GM18951 (cell line): ENCODE results near the gene SLC16A9.

Experiments used
- POLR2A ChIP-seq: IDR thresholded peaks from 4 replicates; pipeline ENCODE4 v1.6.1; 2011; ENCODE audit warnings: mild to moderate bottlenecking; ENCODE audit not compliant: insufficient read length, insufficient read depth; ENCODE audit errors: extremely low read depth
- in situ Hi-C: fragments of 300-500 bp; cut with MboI; formaldehyde crosslinking; loops from one replicate; pipeline ENCODE4 v1.12.0; 2022; ENCODE audit warnings: low sequenced_read_pairs, mixed read lengths, inconsistent platforms; ENCODE audit not compliant: unreplicated experiment

Gene SLC16A9

GRCh38 chr10:59627366-59628018, 82.2 kb downstream of the SLC16A9 start:
- in situ Hi-C loops, result loop anchor here (5.0 to 10.0 kb wide), 2 partner anchors 180 to 807 kb away; no protein-coding TSS in a partner anchor
- TF ChIP-seq POLR2A, result no peak

DNA sequence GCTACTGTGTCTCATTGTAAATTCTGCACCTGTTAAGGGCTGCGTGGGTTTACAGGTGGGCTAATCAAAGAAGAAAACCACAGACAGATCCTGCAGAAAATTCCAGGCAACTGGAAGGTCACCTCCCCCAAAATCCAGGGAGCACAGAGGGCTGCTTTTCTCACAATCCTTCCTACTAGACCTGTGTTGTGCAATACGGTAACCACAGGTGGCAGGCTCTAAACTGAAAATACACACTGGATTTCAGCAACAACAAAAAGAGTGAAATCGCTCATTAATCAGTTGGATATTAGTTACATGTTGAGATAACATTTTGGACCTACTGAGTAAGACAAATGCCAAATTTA, 83.2 kb downstream of the SLC16A9 start:
- no peak for TF ChIP-seq POLR2A
- in situ Hi-C loops, result loop anchor here (5.0 to 10.0 kb wide), 2 partner anchors 181 to 808 kb away; no protein-coding TSS in a partner anchor

- no peak for TF ChIP-seq POLR2A
These were observed 83.7 kb downstream of the SLC16A9 start for GRCh38 chr10:59625721-59626522.

GRCh38 chr10:59624951-59625350, 84.7 kb downstream of the SLC16A9 start:
- in situ Hi-C loops, result loop anchor here (5.0 to 25.0 kb wide), 3 partner anchors 182 to 810 kb away; no protein-coding TSS in a partner anchor
- no peak for TF ChIP-seq POLR2A

More at GRCh38 chr10:59625721-59626522, 83.7 kb downstream of the SLC16A9 start:
- in situ Hi-C loops, result loop anchor here (5.0 to 10.0 kb wide), 2 partner anchors 181 to 809 kb away; no protein-coding TSS in a partner anchor

DNA sequence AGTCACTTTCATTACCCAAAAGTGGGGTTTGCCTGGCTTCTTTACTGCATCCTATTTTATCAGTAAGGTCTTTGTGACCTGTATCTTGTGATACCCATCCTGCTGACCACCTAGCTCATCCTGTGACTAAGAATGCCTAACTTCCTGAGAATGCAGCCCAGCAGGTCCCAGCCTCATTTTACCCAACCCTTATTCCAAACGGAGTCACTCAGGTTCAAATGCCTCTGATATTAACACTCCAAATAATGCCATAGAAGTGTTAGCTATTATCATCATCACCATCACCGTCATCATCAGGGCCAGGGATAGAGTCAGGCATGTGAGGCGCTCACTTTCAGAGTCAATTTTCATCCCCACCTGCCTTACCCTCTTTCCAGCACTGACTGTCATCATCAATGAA, 85.5 kb downstream of the SLC16A9 start:
- TF ChIP-seq POLR2A, result no peak
- in situ Hi-C loops, result loop anchor here (10.0 to 25.0 kb wide), 2 partner anchors 662 to 811 kb away; no protein-coding TSS in a partner anchor

- in situ Hi-C loops, result loop anchor here (10.0 to 25.0 kb wide), 2 partner anchors 661 to 811 kb away; no protein-coding TSS in a partner anchor
- TF ChIP-seq POLR2A, result no peak
These were observed 86.2 kb downstream of the SLC16A9 start for GRCh38 chr10:59623133-59624121.

- TF ChIP-seq POLR2A, result no peak
- in situ Hi-C loops, result loop anchor here (10.0 to 25.0 kb wide), 2 partner anchors 660 to 812 kb away; no protein-coding TSS in a partner anchor
These were observed 87.1 kb downstream of the SLC16A9 start for GRCh38 chr10:59622320-59623132.

DNA sequence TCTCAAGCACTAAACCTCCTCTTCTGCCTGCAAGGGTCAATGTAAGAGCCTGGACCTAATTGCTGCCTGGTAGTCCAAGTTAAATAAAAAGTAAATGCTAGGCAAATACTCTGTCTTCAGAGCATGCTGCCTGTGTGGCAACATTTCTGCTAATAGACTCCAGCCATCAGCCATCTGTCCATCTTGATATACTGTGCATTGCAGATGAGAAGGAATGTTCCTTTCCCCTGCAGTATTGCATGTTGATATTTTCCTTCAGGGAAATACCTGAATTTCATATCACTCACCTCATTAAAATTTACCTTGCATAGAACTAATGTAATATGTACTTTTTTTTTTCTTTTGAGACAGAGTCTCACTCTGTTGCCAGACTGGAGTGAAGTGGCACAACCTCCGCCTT, 87.9 kb downstream of the SLC16A9 start:
- no peak for TF ChIP-seq POLR2A
- in situ Hi-C loops, result loop anchor here (10.0 to 25.0 kb wide), 2 partner anchors 659 to 813 kb away; no protein-coding TSS in a partner anchor

DNA sequence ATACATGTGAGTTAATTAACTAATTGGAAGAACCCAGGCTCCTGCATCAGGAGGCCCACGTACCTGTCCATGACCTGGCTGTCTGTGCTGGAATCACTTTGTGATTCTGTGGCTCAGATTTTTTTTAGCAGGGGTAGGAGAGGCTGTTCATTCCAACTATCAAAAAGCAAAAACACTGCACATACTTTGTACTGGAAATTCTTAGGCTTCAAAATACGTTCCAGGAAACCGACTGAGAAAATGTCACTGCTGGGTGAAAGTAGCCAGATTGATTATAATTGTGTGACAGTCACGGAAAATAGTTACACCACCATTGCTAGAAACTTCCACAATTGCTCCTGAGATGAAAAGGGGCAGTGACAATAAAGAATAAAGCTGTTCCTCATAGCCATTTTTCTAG, 91.0 kb downstream of the SLC16A9 start:
- TF ChIP-seq POLR2A, result no peak
- in situ Hi-C loops, result loop anchor here (25.0 kb wide), 1 partner anchor 656 kb away; no protein-coding TSS in a partner anchor

GRCh38 chr10:59617996-59618395, 91.7 kb downstream of the SLC16A9 start:
- no peak for TF ChIP-seq POLR2A
- in situ Hi-C loops, result loop anchor here (25.0 kb wide), 1 partner anchor 656 kb away; no protein-coding TSS in a partner anchor

GRCh38 chr10:59611048-59611447, 98.6 kb downstream of the SLC16A9 start:
- in situ Hi-C loops, result loop anchor here (25.0 kb wide), 1 partner anchor 649 kb away; no protein-coding TSS in a partner anchor
- no peak for TF ChIP-seq POLR2A
